Measurements from ENCODE around the gene TPCN2. TPM values are rescaled to one million over a fixed set of nuclear protein-coding genes. Genes with fewer than 3 reads are reported as not detected.

Gene TPCN2
- total RNA-seq, 2 donors from 2014 or later: 8.7 to 13.9 TPM

DNA sequence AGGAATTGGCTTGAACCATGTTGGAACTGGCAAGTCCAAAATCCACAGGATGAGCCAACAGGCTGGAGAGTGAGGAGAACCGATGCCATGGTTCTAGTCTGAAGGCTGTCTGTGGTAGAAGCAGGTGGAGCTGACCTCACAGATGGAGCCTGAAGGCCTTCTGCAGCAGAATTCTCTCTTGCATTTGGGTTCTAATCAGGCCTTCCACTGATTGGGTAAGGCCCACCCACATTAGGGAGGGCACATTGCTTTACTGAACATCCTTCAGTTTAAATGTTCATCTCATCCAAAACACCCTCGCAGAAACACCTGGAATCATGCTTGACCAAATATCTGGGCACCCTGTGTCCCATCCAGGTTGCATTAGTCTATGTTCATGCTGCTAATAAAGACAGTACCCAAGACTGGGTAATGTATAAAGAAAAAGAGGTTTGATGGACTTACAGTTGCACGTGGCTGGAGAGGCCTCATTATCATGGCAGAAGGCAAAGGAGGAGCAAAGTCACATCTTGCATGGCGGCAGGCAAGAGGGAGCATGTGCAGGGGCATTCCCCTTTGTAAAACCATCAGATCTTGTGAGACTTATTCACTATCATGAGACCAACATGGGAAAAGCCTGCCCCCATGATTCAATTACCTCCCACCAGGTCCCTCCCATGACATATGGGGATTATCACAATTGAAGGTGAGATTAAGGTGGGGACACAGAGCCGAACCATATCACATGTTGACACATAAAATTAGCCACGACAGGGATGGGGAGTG is 122.9 kb downstream of the TPCN2 start:
- H3K36me3 Mint-ChIP-seq: no peaks in the 10 kb centered on the region
- ATAC-seq: no peak
- DNase-seq (ENCODE audit: low spot score in 2 of 2): peak in 1 of 2 donors; percentile 16
- peaks cover 0 to 16% of the 10 kb centered on the region in 2 donors for H3K9me3 Mint-ChIP-seq
- no peak overlapping the region for H3K27ac Mint-ChIP-seq

DNA sequence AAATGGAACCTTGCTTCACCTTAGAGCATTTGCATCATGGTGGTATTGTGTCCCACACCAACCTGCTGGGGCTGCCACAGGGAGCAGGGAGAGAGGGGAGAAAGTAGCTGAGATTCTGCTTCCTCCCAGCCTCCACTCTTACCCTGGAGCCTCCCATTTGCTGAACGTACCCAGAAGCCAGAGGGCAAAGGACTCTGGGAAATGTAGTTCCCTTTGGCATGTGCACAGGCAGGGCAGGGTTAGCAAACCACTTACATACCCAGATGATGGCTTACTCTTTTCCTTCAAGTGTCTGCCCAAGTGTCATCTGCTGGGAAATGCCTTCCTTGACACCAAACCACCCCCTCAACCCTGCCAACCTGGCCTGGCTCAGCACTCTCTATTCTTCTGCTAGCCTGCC is 123.9 kb downstream of the TPCN2 start:
- no peak overlapping the region for H3K27ac Mint-ChIP-seq
- ATAC-seq (no peak), DNase-seq (ENCODE audit: low spot score in 2 of 2) (peak in 1 of 2 donors; percentile 18)
- peaks cover 0 to 16% of the 10 kb centered on the region in 2 donors for H3K9me3 Mint-ChIP-seq
- no peaks in the 10 kb centered on the region for H3K36me3 Mint-ChIP-seq

DNA sequence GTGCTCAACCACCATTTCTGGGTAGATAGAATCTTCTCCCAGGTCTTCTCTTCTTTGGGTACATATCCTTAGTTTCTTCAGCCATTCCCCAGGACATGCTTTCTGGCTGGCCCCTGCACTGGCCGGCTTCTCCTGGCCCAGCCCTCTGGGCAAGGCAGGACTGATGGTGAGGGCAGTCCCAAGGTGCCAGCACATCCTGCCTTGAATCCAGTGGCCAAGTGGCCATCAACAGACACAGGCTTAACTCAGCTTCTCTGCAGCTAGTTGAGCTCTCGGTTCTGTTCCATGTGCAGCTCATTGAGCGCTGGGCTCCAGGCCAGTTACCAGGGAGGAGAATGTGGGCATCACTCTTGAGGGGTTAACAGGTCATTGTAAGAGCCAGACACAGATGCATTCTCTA is 124.6 kb downstream of the TPCN2 start:
- Mint-ChIP-seq H3K36me3 (no peaks in the 10 kb centered on the region), H3K27ac (no peak overlapping the region), H3K9me3 (peaks cover 0 to 16% of the 10 kb centered on the region in 2 donors)
- ATAC-seq: no peak
- peak in 1 of 2 donors; percentile 28 for DNase-seq (ENCODE audit: low spot score in 2 of 2)

DNA sequence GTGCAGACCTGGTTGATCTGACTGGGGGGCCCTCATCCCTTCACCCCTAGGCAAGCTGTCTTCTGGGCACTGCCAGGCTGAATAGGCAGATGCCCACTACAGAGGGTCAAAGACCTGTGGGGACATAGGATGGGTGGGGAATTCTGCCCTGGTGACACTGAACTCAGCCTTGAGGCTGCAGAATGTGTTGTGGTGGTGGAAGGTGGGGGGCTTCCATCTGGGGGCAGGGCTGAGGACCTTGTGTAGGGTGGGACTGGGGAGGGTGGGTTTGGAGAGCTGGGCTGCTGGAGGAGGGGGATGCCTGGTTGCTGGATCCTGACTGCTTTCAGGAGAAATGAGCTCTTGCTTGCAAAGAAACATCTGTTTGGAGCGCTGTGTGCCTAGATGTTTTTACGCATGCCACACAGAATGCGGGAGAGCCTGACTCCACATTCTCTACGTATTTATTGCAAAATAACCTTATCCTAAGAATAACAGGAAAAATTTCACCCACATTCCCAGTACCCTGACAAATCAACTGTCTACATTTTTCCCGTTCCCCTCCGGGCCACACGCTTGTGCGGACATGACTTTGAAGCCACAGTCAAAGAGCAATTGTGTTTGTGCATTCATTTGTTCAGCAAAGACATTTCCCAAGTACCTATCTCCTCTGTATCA is 125.3 kb downstream of the TPCN2 start:
- peak in 1 of 2 donors; percentile 11 for DNase-seq (ENCODE audit: low spot score in 2 of 2)

DNA sequence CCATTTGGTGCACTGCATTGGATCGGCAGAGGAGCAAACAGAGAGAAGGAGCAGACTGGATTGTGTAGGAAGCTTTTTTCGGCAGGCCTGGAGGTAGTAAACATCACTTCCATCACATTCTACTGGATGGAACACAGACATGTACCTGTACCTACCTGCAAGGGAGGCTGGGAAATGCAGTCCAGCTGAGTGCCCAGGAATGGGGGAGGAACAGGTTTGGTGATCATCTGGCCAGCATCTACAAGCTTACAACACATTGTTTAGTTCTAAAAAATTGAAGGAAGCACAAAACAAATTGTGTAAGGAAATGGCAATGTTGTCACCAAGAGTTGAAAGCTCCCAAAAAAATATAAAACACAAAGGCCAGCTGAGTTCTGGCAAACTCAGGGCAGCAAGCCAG is 126.1 kb downstream of the TPCN2 start:
- DNase-seq (ENCODE audit: low spot score in 2 of 2) (no peak), ATAC-seq (no peak)
- H3K9me3 Mint-ChIP-seq: peaks cover 0 to 7% of the 10 kb centered on the region in 2 donors
- no peaks in the 10 kb centered on the region for H3K36me3 Mint-ChIP-seq
- no peak overlapping the region for H3K27ac Mint-ChIP-seq

More for the DNA sequence above, 125.3 kb downstream of the TPCN2 start:
- Mint-ChIP-seq H3K9me3 (peaks cover 0 to 14% of the 10 kb centered on the region in 2 donors), H3K36me3 (no peaks in the 10 kb centered on the region), H3K27ac (no peak overlapping the region)
- ATAC-seq: no peak

DNA sequence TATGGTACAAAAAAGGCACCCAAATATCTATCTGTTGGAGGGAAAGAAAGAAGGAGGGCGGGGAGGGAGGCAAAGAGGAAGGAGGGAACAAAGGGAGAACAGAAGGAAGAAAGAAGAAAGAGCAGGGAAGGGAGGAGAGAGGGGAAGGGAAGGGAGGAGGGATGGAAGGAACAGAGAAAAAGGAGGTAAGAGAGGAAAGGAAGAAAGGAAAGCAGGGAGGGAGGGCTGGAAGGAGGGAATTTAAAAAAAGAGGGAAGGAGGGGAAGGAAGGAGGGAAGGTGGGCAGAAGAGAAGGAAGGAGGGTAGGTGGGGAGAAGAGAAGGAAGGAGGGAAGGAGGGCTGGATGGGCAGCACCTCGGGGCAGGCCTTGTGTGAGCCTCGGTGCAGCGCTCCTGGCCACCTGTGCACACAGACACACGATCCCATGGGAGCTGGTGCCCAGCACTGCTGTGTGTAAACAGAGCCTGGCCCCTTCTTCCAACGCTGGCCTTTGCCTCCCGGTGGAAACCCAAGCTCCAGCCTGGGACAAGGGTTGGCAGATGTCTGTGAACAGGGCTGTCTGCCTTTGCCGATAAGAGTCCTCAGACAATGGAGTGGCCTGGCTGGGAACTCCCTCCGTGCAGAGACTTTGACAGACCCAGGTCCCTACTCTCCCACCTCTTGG is 130.2 kb downstream of the TPCN2 start:
- no peaks in the 10 kb centered on the region for H3K36me3 Mint-ChIP-seq
- DNase-seq (ENCODE audit: low spot score in 2 of 2) (no peak), ATAC-seq (no peak)
- no peaks in the 10 kb centered on the region for H3K9me3 Mint-ChIP-seq
- no peak overlapping the region for H3K27ac Mint-ChIP-seq

DNA sequence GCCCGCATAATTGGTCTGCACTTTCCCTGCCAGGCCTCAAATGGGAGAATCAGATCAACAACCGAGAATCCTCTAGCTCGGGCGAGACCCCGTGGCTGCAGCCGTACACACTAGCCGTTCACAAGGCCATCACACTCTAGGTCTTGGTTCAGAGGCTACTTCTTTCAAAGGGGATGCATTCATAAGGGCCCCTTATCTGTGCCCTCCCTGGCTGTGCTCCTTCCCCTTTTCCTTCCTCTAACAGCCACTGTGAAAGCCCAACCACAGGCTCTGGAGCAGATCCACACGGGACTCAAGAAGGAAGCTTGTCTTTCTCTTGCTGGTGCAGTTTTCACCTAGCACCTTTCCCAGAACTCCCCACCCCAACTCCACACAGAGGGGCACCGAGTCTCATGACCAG is 131.5 kb downstream of the TPCN2 start:
- ATAC-seq (no peak), DNase-seq (ENCODE audit: low spot score in 2 of 2) (no peak)
- Mint-ChIP-seq H3K36me3 (no peaks in the 10 kb centered on the region), H3K9me3 (no peaks in the 10 kb centered on the region), H3K27ac (no peak overlapping the region)

DNA sequence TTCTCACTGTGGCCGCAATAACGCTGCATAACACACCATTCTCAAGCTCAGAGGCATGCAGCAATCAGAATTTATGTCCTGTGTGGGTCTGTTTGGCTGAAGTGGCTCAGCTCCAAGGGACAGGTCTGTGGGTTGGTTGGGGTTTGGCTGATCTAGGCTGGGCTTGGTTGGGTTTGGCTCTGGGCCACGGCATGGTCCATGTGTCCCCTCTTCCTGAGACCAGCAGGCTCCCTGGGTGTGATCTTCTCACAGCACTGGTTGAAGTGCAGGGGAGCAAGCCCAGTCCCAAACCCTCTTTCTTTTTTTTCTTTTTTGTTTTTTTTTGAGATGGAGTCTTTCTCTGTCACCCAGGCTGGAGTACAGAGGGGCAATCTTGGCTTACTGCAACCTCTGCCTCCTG is 132.0 kb downstream of the TPCN2 start:
- no peak for ATAC-seq
- Mint-ChIP-seq H3K27ac (no peak overlapping the region), H3K36me3 (no peaks in the 10 kb centered on the region)

DNA sequence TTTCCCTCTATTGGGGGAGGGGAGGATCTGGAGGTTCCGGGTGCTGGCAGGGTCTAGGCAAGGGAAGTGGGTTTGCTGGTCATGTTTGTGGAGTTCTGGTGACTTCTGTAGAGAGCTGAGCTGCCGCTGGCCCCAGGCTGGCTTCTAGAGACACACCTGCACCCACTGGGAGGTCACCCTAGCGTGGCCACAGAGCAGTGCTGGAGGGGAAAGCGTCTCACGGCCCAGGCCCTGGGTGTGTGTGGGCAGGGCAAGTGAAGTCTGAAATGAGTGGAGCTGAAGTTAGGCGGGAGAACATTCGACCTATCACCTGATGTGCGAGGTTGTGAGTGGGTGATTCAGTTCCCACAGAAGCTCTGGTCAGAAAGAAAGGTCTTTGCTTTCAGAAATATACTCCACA is 134.9 kb downstream of the TPCN2 start:
- no peak overlapping the region for H3K27ac Mint-ChIP-seq
- ATAC-seq: no peak
- no peak for DNase-seq (ENCODE audit: low spot score in 2 of 2)
- H3K36me3 Mint-ChIP-seq: peaks cover 0 to 10% of the 10 kb centered on the region in 2 donors
- H3K9me3 Mint-ChIP-seq: peaks cover 7 to 9% of the 10 kb centered on the region in 2 donors

More for the DNA sequence above, 132.0 kb downstream of the TPCN2 start:
- DNase-seq (ENCODE audit: low spot score in 2 of 2): no peak
- no peaks in the 10 kb centered on the region for H3K9me3 Mint-ChIP-seq

Other genes starting within 250 kb of the TPCN2 start
- gene CPT1A, start 207.0 kb upstream of the TPCN2 start, total RNA-seq: 10 to 100 TPM; 23.0 to 41.3 TPM
- 10 to 100 TPM; 49.4 to 87.1 TPM for gene MRPL21, start 145.1 kb upstream of the TPCN2 start, total RNA-seq
- gene IGHMBP2, start 145.0 kb upstream of the TPCN2 start, total RNA-seq: 10 to 100 TPM; 21.2 to 60.2 TPM
- gene MRGPRD, start 67.9 kb upstream of the TPCN2 start, total RNA-seq: not detected
- gene MRGPRF, start 35.7 kb upstream of the TPCN2 start, total RNA-seq: not detected
- gene SMIM38, start 107.0 kb downstream of the TPCN2 start, total RNA-seq: 1 to 10 TPM in 1 of 2 donors, under 1 TPM in 1; 0.71 to 1.1 TPM
- gene MYEOV, start 245.2 kb downstream of the TPCN2 start, total RNA-seq: not detected